Colonic mucosa (tissue), 4 donors: ENCODE results near the gene DLX4. TPM values are rescaled to one million over a fixed set of nuclear protein-coding genes. Genes with fewer than 3 reads are reported as not detected.

ENCODE experiments used
- DNase-seq: peaks from one replicate; pipeline ENCODE4 v3.0.0-alpha.2; 2020
- H3K27ac ChIP-seq: fragments of 200-600 bp; one replicate; pipeline ENCODE4 v1.8.0; 2021
- H3K27me3 ChIP-seq: fragments of 200-600 bp; one replicate; pipeline ENCODE4 v1.8.0; 2021
- H3K36me3 ChIP-seq: fragments of 200-600 bp; one replicate; pipeline ENCODE4 v1.8.0; 2021
- H3K4me1 ChIP-seq: fragments of 200-600 bp; one replicate; pipeline ENCODE4 v1.8.0; 2021; ENCODE audit warnings: mild to moderate bottlenecking
- H3K4me3 ChIP-seq: fragments of 200-600 bp; one replicate; pipeline ENCODE4 v1.8.0; 2021
- H3K9ac ChIP-seq, 2 donors: one replicate each; pipeline ENCODE4 v1.7.0; 2013; ENCODE audit warnings: control low read depth in 2 of 2, low read depth in 2 of 2, low read length in 2 of 2
- H3K9me3 ChIP-seq: fragments of 200-600 bp; one replicate; pipeline ENCODE4 v1.8.0; 2021
- CTCF ChIP-seq: fragments of 200-600 bp; IDR thresholded peaks from one replicate; pipeline ENCODE4 v1.8.0; 2022; ENCODE audit warnings: antibody characterized with exemption, mild to moderate bottlenecking
- intact Hi-C: fragments of 100-400 bp; cut with DNase I; formaldehyde crosslinking; loops from one replicate; pipeline ENCODE4 v1.14.1; 2022
- total RNA-seq, 2 donors: library from RNA; stranded (reverse); fragmentation: NEBNext Ultra II Directional in 1 of 2; extraction: Animal tissue kit (Norgen Biotek cat#: 25700) in 1 of 2; gene quantifications; one replicate each; pipeline ENCODE4 v1.2.1, GENCODE V29; 2021
- donor health status: healthy.
- donor health status: DM: no; HTN: no; CAD: no.
- donor health status: DM: no; HTN: no; CAD: no.

DLX4 gene
- total RNA-seq, 2 donors from 2014 or later = 0.49 TPM; not detected in 1

GRCh38 chr17:49946964-49947584 lies 21.9 kb upstream of the DLX4 start:
- no peak for TF ChIP-seq CTCF
- no peak overlapping the region for H3K4me3 ChIP-seq
- intact Hi-C loops = no loop called here
- no peak for DNase-seq
- H3K9ac ChIP-seq = no peak overlapping the region
- no peaks in the 10 kb centered on the region for H3K4me1 ChIP-seq
- no peaks in the 10 kb centered on the region for H3K9me3 ChIP-seq
- H3K27ac ChIP-seq = no peak overlapping the region
- H3K27me3 ChIP-seq = peaks cover 11% of the 10 kb centered on the region
- H3K36me3 ChIP-seq = no peaks in the 10 kb centered on the region

GRCh38 chr17:49949634-49950033 lies 19.4 kb upstream of the DLX4 start:
- H3K27ac ChIP-seq = no peak overlapping the region

GRCh38 chr17:49951362-49952082 lies 17.5 kb upstream of the DLX4 start:
- Histone ChIP-seq H3K27me3 (peaks cover 11% of the 10 kb centered on the region), H3K4me3 (no peak overlapping the region), H3K4me1 (no peaks in the 10 kb centered on the region), H3K36me3 (no peaks in the 10 kb centered on the region), H3K27ac (no peak overlapping the region), H3K9ac (no peak overlapping the region), H3K9me3 (no peaks in the 10 kb centered on the region)
- no peak for TF ChIP-seq CTCF
- intact Hi-C loops = loop anchor here (2.0 kb wide), 1 partner anchor 45 kb away; no protein-coding TSS in a partner anchor
- no peak for DNase-seq

More at GRCh38 chr17:49949634-49950033, 19.4 kb upstream of the DLX4 start:
- Histone ChIP-seq H3K4me1 (no peaks in the 10 kb centered on the region), H3K27me3 (peaks cover 11% of the 10 kb centered on the region), H3K9ac (no peak overlapping the region), H3K36me3 (no peaks in the 10 kb centered on the region), H3K9me3 (no peaks in the 10 kb centered on the region), H3K4me3 (no peak overlapping the region)
- no peak for TF ChIP-seq CTCF
- no peak for DNase-seq
- intact Hi-C loops = no loop called here

GRCh38 chr17:49952209-49952911 lies 16.6 kb upstream of the DLX4 start:
- peak; percentile 85 for DNase-seq
- H3K4me1 ChIP-seq = no peaks in the 10 kb centered on the region
- no peak overlapping the region for H3K27ac ChIP-seq
- no peaks in the 10 kb centered on the region for H3K9me3 ChIP-seq
- H3K4me3 ChIP-seq = no peak overlapping the region
- peak; percentile 82 for TF ChIP-seq CTCF
- H3K36me3 ChIP-seq = no peaks in the 10 kb centered on the region
- intact Hi-C loops = loop anchor here (2.0 kb wide), 1 partner anchor 44 kb away; no protein-coding TSS in a partner anchor
- H3K9ac ChIP-seq = no peak overlapping the region
- peaks cover 11% of the 10 kb centered on the region for H3K27me3 ChIP-seq

- Histone ChIP-seq H3K9me3 (no peaks in the 10 kb centered on the region), H3K27me3 (peaks cover 11% of the 10 kb centered on the region), H3K9ac (no peak overlapping the region), H3K36me3 (no peaks in the 10 kb centered on the region), H3K4me1 (no peaks in the 10 kb centered on the region), H3K27ac (no peak overlapping the region), H3K4me3 (no peak overlapping the region)
- DNase-seq = no peak
- no peak for TF ChIP-seq CTCF
- intact Hi-C loops = loop anchor here (2.0 kb wide), 1 partner anchor 44 kb away; no protein-coding TSS in a partner anchor
Observed at GRCh38 chr17:49952912-49953497, 16.0 kb upstream of the DLX4 start.
